Measurements from ENCODE around the gene C16orf89. TPM values are rescaled to one million over a fixed set of nuclear protein-coding genes. Genes with fewer than 3 reads are reported as not detected.

The C16orf89 gene
- total and polyA plus RNA-seq, 5 donors: 3.2 to 10.9 (median 9.2) TPM

GRCh38 chr16:5011637-5012036 lies 54.1 kb downstream of the C16orf89 start:
- ATAC-seq (no peak), DNase-seq (no peak)
- H3K27me3 ChIP-seq (ENCODE audit: control insufficient read depth, insufficient read depth): no peaks in the 10 kb centered on the region
- no peak overlapping the region for H3K27ac ChIP-seq (ENCODE audit: low read length)
- H3K4me1 ChIP-seq (ENCODE audit: control insufficient read depth, insufficient read depth, low read length): no peaks in the 10 kb centered on the region
- 64% methylated on average over 4 of the region's 4 CpGs for WGBS
- no peaks in the 10 kb centered on the region for H3K9me3 ChIP-seq (ENCODE audit: control insufficient read depth, low read length)
- no peak overlapping the region for H3K4me3 ChIP-seq (ENCODE audit: low read length)
- intact Hi-C loops (cut with DNase I): no loop called here

GRCh38 chr16:5010576-5011329 lies 55.0 kb downstream of the C16orf89 start:
- ATAC-seq (no peak), DNase-seq (no peak)
- no peak overlapping the region for H3K4me3 ChIP-seq (ENCODE audit: low read length)
- intact Hi-C loops (cut with DNase I): no loop called here
- no peaks in the 10 kb centered on the region for H3K27me3 ChIP-seq (ENCODE audit: control insufficient read depth, insufficient read depth)
- no peak overlapping the region for H3K27ac ChIP-seq (ENCODE audit: low read length)
- H3K9me3 ChIP-seq (ENCODE audit: control insufficient read depth, low read length): no peaks in the 10 kb centered on the region
- no peaks in the 10 kb centered on the region for H3K4me1 ChIP-seq (ENCODE audit: control insufficient read depth, insufficient read depth, low read length)
- WGBS: 50% methylated on average over 15 of the region's 15 CpGs

- intact Hi-C loops (cut with DNase I): no loop called here
- no peaks in the 10 kb centered on the region for H3K4me1 ChIP-seq (ENCODE audit: control insufficient read depth, insufficient read depth, low read length)
- H3K4me3 ChIP-seq (ENCODE audit: low read length): no peak overlapping the region
- no peak for DNase-seq
- no peaks in the 10 kb centered on the region for H3K27me3 ChIP-seq (ENCODE audit: control insufficient read depth, insufficient read depth)
- no peak for ATAC-seq
- WGBS: 87% methylated on average over 18 of the region's 18 CpGs
- no peaks in the 10 kb centered on the region for H3K9me3 ChIP-seq (ENCODE audit: control insufficient read depth, low read length)
- H3K27ac ChIP-seq (ENCODE audit: low read length): no peak overlapping the region
Measured at GRCh38 chr16:5008311-5008731, 57.4 kb downstream of the C16orf89 start.

GRCh38 chr16:5007256-5007655 lies 58.5 kb downstream of the C16orf89 start:
- no peak for ATAC-seq
- 85% methylated on average over 10 of the region's 10 CpGs for WGBS

GRCh38 chr16:5006348-5007193 lies 59.2 kb downstream of the C16orf89 start:
- H3K4me1 ChIP-seq (ENCODE audit: control insufficient read depth, insufficient read depth, low read length): no peaks in the 10 kb centered on the region
- H3K27me3 ChIP-seq (ENCODE audit: control insufficient read depth, insufficient read depth): no peaks in the 10 kb centered on the region
- DNase-seq (no peak), ATAC-seq (no peak)
- H3K27ac ChIP-seq (ENCODE audit: low read length): no peak overlapping the region
- intact Hi-C loops (cut with DNase I): no loop called here
- no peaks in the 10 kb centered on the region for H3K9me3 ChIP-seq (ENCODE audit: control insufficient read depth, low read length)
- no peak overlapping the region for H3K4me3 ChIP-seq (ENCODE audit: low read length)
- 77% methylated on average over 22 of the region's 22 CpGs for WGBS

More at GRCh38 chr16:5007256-5007655, 58.5 kb downstream of the C16orf89 start:
- H3K27ac ChIP-seq (ENCODE audit: low read length): no peak overlapping the region
- no peaks in the 10 kb centered on the region for H3K4me1 ChIP-seq (ENCODE audit: control insufficient read depth, insufficient read depth, low read length)
- H3K27me3 ChIP-seq (ENCODE audit: control insufficient read depth, insufficient read depth): no peaks in the 10 kb centered on the region
- no peak overlapping the region for H3K4me3 ChIP-seq (ENCODE audit: low read length)
- H3K9me3 ChIP-seq (ENCODE audit: control insufficient read depth, low read length): no peaks in the 10 kb centered on the region
- intact Hi-C loops (cut with DNase I): no loop called here
- DNase-seq: no peak

GRCh38 chr16:5005916-5006315 lies 59.8 kb downstream of the C16orf89 start:
- intact Hi-C loops (cut with DNase I): no loop called here
- 79% methylated on average over 4 of the region's 4 CpGs for WGBS

GRCh38 chr16:5004311-5004710 lies 61.4 kb downstream of the C16orf89 start:
- H3K4me1 ChIP-seq (ENCODE audit: control insufficient read depth, insufficient read depth, low read length): no peaks in the 10 kb centered on the region
- H3K27ac ChIP-seq (ENCODE audit: low read length): no peak overlapping the region
- intact Hi-C loops (cut with DNase I): no loop called here

More at GRCh38 chr16:5005916-5006315, 59.8 kb downstream of the C16orf89 start:
- no peaks in the 10 kb centered on the region for H3K4me1 ChIP-seq (ENCODE audit: control insufficient read depth, insufficient read depth, low read length)
- no peaks in the 10 kb centered on the region for H3K9me3 ChIP-seq (ENCODE audit: control insufficient read depth, low read length)
- H3K27me3 ChIP-seq (ENCODE audit: control insufficient read depth, insufficient read depth): no peaks in the 10 kb centered on the region
- DNase-seq (no peak), ATAC-seq (no peak)
- H3K4me3 ChIP-seq (ENCODE audit: low read length): no peak overlapping the region
- H3K27ac ChIP-seq (ENCODE audit: low read length): no peak overlapping the region

GRCh38 chr16:5003828-5004227 lies 61.9 kb downstream of the C16orf89 start:
- ATAC-seq: no peak
- intact Hi-C loops (cut with DNase I): no loop called here
- Histone ChIP-seq H3K4me3 (ENCODE audit: low read length) (no peak overlapping the region), H3K27me3 (ENCODE audit: control insufficient read depth, insufficient read depth) (no peaks in the 10 kb centered on the region), H3K9me3 (ENCODE audit: control insufficient read depth, low read length) (no peaks in the 10 kb centered on the region), H3K4me1 (ENCODE audit: control insufficient read depth, insufficient read depth, low read length) (no peaks in the 10 kb centered on the region), H3K27ac (ENCODE audit: low read length) (no peak overlapping the region)
- DNase-seq: no peak
- WGBS: 87% methylated on average over 10 of the region's 10 CpGs

More at GRCh38 chr16:5004311-5004710, 61.4 kb downstream of the C16orf89 start:
- DNase-seq (no peak), ATAC-seq (peak in 1 of 2 donors; percentile 20)
- WGBS: 66% methylated on average over 5 of the region's 5 CpGs
- no peak overlapping the region for H3K4me3 ChIP-seq (ENCODE audit: low read length)
- H3K9me3 ChIP-seq (ENCODE audit: control insufficient read depth, low read length): no peaks in the 10 kb centered on the region
- no peaks in the 10 kb centered on the region for H3K27me3 ChIP-seq (ENCODE audit: control insufficient read depth, insufficient read depth)

GRCh38 chr16:5003211-5003610 lies 62.5 kb downstream of the C16orf89 start:
- DNase-seq: no peak
- peak overlapping the region; percentile 57 for H3K27ac ChIP-seq (ENCODE audit: low read length)
- H3K4me1 ChIP-seq (ENCODE audit: control insufficient read depth, insufficient read depth, low read length): no peaks in the 10 kb centered on the region
- intact Hi-C loops (cut with DNase I): no loop called here
- peak in 1 of 2 donors; percentile 22 for ATAC-seq
- H3K27me3 ChIP-seq (ENCODE audit: control insufficient read depth, insufficient read depth): no peaks in the 10 kb centered on the region
- no peaks in the 10 kb centered on the region for H3K9me3 ChIP-seq (ENCODE audit: control insufficient read depth, low read length)
- no peak overlapping the region for H3K4me3 ChIP-seq (ENCODE audit: low read length)
- 69% methylated on average over 12 of the region's 12 CpGs for WGBS

GRCh38 chr16:5002699-5003143 lies 63.0 kb downstream of the C16orf89 start:
- 56% methylated on average over 3 of the region's 3 CpGs for WGBS
- no peaks in the 10 kb centered on the region for H3K9me3 ChIP-seq (ENCODE audit: control insufficient read depth, low read length)
- H3K27ac ChIP-seq (ENCODE audit: low read length): peak overlapping the region; percentile 21
- DNase-seq (no peak), ATAC-seq (peak; percentile 18 to 47)
- intact Hi-C loops (cut with DNase I): no loop called here
- H3K4me1 ChIP-seq (ENCODE audit: control insufficient read depth, insufficient read depth, low read length): no peaks in the 10 kb centered on the region
- H3K4me3 ChIP-seq (ENCODE audit: low read length): no peak overlapping the region
- H3K27me3 ChIP-seq (ENCODE audit: control insufficient read depth, insufficient read depth): no peaks in the 10 kb centered on the region

- WGBS: 72% methylated on average over 6 of the region's 6 CpGs
- H3K4me3 ChIP-seq (ENCODE audit: low read length): no peak overlapping the region
- no peaks in the 10 kb centered on the region for H3K4me1 ChIP-seq (ENCODE audit: control insufficient read depth, insufficient read depth, low read length)
- intact Hi-C loops (cut with DNase I): no loop called here
- H3K27ac ChIP-seq (ENCODE audit: low read length): no peak overlapping the region
- no peaks in the 10 kb centered on the region for H3K9me3 ChIP-seq (ENCODE audit: control insufficient read depth, low read length)
- ATAC-seq: no peak
- no peak for DNase-seq
- H3K27me3 ChIP-seq (ENCODE audit: control insufficient read depth, insufficient read depth): no peaks in the 10 kb centered on the region
Measured at GRCh38 chr16:5001986-5002385, 63.8 kb downstream of the C16orf89 start.

Data from right cardiac atrium (tissue), 5 donors.